HG03108 (cell line): Measurements from ENCODE around the gene UBC.
"Not testable (repeated sequence)": the region's sequence is repeated elsewhere in the genome, so short reads cannot be mapped to it uniquely, and the experiment has no call there.

Experiments
- ATAC-seq: cut with Tn5 transposase; IDR thresholded peaks from one replicate; pipeline ENCODE4 v1.9.1; 2021; ENCODE audit warnings: moderate library complexity; ENCODE audit not compliant: unreplicated experiment

Gene UBC

GRCh38 chr12:124916374-124917134 lies 2.1 kb upstream of the UBC start:
- ATAC-seq, result no peak

GRCh38 chr12:124915239-124916236 lies 1.1 kb upstream of the UBC start:
- ATAC-seq, result peak; percentile 0

- peak; percentile 11 for ATAC-seq
These were observed 717 bp downstream of the UBC start for GRCh38 chr12:124913474-124914391.

- not testable (repeated sequence) for ATAC-seq
These were observed 1.7 kb downstream of the UBC start for GRCh38 chr12:124912529-124913287.

- ATAC-seq, result not testable (repeated sequence)
These were observed 2.9 kb downstream of the UBC start for GRCh38 chr12:124911521-124911920.

GRCh38 chr12:124910561-124911478 lies 3.6 kb downstream of the UBC start:
- no peak for ATAC-seq

GRCh38 chr12:124909831-124910560 lies 4.5 kb downstream of the UBC start:
- no peak for ATAC-seq

- ATAC-seq, result peak; percentile 39
These were observed 7.7 kb downstream of the UBC start for GRCh38 chr12:124906606-124907261.

- ATAC-seq, result no peak
These were observed 9.9 kb downstream of the UBC start for GRCh38 chr12:124904306-124905098.

GRCh38 chr12:124902916-124903315 lies 11.5 kb downstream of the UBC start:
- ATAC-seq, result peak; percentile 43

- no peak for ATAC-seq
These were observed 13.4 kb downstream of the UBC start for GRCh38 chr12:124901003-124901402.

GRCh38 chr12:124900345-124900795 lies 14.1 kb downstream of the UBC start:
- not testable (repeated sequence) for ATAC-seq

GRCh38 chr12:124898923-124899294 lies 15.5 kb downstream of the UBC start:
- ATAC-seq, result no peak

GRCh38 chr12:124898200-124898922 lies 16.1 kb downstream of the UBC start:
- ATAC-seq, result peak; percentile 46

- no peak for ATAC-seq
These were observed 18.0 kb downstream of the UBC start for GRCh38 chr12:124896461-124896860.
